HG02973 (cell line): Measurements from ENCODE around the gene MAP4.
"Not testable (repeated sequence)": the region's sequence is repeated elsewhere in the genome, so short reads cannot be mapped to it uniquely, and the experiment has no call there.

Experiments
- ATAC-seq: cut with Tn5 transposase; IDR thresholded peaks from one replicate; pipeline ENCODE4 v1.9.1; 2021; ENCODE audit warnings: moderate library complexity; ENCODE audit not compliant: unreplicated experiment

MAP4 gene

GRCh38 chr3:47849186-47849698 lies 167.0 kb downstream of the MAP4 start:
- no peak for ATAC-seq

GRCh38 chr3:47848599-47849117 lies 167.6 kb downstream of the MAP4 start:
- ATAC-seq: no peak

DNA sequence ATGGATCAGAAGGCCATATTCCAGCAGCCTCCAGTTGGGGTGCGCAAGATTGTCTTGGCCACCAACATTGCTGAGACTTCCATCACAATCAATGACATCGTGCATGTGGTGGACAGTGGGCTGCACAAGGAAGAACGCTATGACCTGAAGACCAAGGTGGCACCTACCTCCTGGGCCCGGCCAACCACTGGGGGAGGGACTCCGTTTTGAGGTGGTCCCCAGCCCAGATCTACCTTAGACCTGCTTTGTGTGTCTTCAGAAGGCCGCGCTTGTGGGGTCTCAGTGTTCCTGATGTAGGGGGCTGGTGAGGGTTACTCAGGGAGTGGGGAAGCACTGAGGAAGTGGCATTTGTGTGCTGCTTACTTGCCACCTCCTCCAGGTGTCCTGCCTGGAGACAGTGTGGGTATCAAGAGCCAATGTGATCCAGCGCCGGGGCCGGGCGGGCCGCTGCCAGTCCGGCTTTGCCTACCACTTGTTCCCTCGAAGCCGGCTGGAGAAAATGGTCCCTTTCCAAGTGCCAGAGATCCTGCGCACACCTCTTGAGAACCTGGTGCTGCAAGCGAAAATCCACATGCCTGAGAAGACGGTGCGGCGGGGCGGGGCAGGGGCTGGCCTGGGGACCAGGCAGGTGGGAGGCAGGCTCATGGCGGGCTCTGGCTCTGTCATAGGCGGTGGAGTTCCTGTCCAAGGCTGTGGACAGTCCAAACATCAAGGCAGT lies 168.3 kb downstream of the MAP4 start:
- ATAC-seq: no peak

DNA sequence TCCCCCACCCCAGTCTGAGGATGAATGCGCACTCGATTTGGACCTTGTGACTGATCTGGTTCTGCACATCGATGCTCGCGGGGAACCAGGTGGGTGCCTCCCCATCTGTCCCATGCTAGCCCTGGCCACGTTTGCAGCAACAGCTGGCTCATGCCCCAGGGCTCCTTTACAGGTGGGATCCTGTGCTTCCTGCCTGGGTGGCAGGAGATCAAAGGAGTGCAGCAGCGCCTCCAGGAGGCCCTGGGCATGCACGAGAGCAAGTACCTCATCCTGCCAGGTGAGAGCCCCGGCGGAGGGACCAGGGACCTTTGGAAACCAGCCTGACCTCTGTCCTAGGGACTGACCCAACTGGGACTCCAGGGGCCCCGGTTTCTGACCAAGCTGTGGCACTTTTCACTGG lies 169.0 kb downstream of the MAP4 start:
- ATAC-seq: no peak

DNA sequence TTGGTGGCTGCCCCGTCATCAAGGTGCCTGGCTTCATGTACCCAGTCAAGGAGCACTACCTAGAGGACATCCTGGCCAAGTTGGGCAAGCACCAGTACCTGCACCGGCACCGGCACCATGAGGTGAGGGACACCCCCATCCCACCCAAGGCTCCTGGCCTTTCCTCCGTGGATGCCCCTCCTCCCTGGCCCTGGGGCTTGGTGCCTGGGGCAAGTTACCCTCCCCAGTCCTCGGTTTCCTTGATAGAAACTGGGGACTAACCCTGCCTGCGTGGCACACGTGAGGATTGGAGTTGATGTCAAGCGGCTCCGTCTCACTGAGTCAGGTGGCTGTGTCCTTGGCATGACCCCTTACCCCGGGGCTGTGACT lies 169.4 kb downstream of the MAP4 start:
- ATAC-seq: no peak

- no peak for ATAC-seq
Measured at GRCh38 chr3:47846186-47846879, 169.9 kb downstream of the MAP4 start.

- ATAC-seq: no peak
Measured at GRCh38 chr3:47841786-47842349, 174.3 kb downstream of the MAP4 start.

- no peak for ATAC-seq
Measured at GRCh38 chr3:47838503-47838902, 177.7 kb downstream of the MAP4 start.

GRCh38 chr3:47836986-47837385 lies 179.2 kb downstream of the MAP4 start:
- ATAC-seq: no peak

- ATAC-seq: not testable (repeated sequence)
Measured at GRCh38 chr3:47829482-47829881, 186.7 kb downstream of the MAP4 start.

GRCh38 chr3:47825590-47825989 lies 190.6 kb downstream of the MAP4 start:
- ATAC-seq: no peak

DNA sequence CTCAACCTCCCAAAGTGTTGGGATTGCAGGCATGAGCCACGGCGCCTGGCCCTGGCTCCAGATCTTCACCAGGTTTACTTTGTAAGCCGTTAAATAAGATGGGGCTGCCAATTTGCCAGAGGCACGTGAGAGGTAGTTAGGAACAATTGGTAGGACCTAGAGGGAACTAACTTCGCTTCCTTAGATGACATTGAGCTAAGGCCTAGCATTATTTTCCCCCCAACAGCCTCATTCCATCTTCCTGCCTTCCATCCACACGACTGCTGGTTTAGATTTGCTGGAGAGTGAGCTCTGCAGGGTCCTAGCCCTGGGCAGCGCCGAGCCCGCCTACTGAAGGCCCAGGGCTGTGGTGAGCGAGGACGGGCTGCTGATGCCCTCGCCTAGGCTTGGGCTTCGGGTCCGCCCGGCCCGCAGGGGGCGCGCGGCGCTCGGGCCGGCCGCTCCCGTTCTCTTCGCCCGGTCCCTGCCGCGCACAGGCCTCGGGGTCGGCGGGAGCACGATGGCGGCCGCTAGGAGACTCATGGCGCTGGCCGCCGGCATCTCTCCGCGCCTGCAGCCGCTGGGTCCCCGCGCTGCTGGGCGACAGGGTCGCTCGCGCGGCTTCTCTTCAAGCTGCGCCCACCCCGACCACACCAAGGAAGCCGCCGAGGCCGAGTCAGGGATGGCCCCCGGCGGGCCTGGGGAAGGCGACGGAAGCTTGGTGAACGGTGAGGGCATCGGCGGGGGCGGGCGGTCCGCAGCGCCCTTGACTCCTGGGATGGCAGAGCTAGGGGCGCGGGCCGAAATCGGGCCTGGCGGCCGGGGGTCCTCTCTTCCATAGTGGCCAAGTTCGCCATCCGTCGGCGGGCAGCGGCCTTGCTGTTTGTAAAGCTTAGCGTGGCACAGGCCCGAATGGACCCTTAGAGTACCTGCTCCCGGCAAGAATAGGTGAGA lies 191.4 kb downstream of the MAP4 start:
- ATAC-seq: peak; percentile 85

- no peak for ATAC-seq
Measured at GRCh38 chr3:47817609-47818008, 198.6 kb downstream of the MAP4 start.

DNA sequence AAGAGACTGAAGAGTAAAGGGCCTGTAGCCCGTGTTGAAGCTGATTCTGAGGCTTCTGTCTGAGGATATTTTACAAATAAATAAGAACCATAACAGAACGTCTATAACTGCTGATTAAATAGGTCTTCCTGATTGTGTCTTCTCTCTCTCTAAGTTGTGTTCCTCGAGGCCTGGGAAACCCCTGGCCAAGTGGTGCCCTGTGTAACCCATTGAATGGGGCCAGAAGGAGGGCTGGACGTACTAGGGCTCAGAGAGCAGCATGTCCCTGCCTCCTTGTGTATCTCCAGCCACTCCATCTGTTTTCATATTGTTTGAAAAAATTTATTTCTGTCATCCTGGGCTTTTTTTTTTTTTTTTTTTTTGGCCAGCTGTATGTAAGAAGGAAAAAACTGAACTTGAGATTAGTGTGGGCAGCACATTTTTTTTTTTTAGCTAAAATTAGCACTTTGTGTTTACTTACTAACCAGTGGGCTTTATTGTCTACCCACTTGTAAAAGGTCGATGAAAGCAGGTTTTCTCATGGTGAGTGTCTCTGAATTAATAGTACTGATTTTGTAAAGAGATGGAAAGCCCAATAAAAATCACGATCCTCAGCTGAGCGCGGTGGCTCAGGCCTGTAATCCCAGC lies 202.6 kb downstream of the MAP4 start:
- no peak for ATAC-seq

DNA sequence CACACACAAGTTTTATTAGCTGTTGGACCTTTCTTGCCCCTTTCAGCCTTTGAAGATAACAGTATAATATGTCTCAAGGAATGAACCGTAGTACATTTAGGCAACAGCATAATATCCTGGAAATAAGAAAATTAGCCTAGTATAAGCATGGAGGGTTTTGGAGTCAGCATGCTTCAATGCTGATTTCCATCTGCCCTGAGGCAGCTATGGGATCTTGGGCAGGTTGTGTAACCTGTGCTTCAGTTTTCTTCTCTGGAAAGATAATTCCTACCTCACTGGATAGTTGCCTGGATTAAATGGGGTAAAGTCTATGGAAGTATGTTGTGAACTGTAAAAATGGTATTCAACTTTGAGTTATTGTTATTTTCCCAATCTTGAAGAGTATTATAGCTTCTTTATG lies 211.6 kb downstream of the MAP4 start:
- ATAC-seq: no peak

- ATAC-seq: peak; percentile 46
Measured at GRCh38 chr3:47803480-47804025, 212.7 kb downstream of the MAP4 start.

DNA sequence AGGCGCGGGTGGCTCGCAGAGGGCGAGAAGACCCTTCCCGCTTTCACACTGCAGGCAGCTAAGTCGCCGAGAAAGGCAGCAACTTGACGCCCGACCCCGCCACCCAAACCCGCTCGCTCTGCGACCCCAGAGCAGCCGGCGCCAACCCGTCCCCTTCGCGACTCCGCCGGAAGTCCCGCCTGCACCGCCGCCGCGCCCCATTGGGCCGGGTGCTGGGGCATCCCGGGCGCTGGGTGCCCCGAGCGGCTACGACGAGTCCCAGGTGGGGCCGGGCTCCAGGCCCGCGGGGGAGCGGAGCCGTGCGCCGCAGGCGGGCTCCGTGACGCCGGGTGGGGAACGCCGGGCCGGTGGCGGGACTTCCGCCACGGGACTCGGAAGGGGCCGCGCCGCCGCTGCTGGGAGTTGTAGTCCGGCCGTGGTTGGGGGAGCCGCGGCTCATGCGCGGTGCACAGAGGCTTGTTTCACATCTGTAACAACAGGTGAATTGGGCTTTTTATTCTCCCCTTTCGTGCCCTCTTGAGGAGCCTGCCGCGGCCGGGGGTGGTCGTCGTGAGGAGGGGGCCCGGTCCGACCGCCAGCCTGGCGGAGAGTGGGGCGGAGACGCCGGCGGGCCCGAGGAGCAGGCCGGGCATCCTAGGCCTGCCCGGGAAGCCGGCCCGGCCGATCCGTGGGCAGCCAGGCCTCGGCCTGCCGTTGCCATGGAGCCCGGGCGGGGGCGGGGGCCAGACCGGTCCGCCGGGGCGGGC lies 213.3 kb downstream of the MAP4 start, which contains the start of gene DHX30:
TSS of gene DHX30 (plus strand) at position 405 of the 746 bp plus-strand sequence. CDS start 7,546 bp downstream, outside the sequence.
- peak; percentile 78 for ATAC-seq
